ENCODE results near the gene CTSE.
"Not testable (repeated sequence)": the region's sequence is repeated elsewhere in the genome, so short reads cannot be mapped to it uniquely, and the experiment has no call there.

CTSE gene

DNA sequence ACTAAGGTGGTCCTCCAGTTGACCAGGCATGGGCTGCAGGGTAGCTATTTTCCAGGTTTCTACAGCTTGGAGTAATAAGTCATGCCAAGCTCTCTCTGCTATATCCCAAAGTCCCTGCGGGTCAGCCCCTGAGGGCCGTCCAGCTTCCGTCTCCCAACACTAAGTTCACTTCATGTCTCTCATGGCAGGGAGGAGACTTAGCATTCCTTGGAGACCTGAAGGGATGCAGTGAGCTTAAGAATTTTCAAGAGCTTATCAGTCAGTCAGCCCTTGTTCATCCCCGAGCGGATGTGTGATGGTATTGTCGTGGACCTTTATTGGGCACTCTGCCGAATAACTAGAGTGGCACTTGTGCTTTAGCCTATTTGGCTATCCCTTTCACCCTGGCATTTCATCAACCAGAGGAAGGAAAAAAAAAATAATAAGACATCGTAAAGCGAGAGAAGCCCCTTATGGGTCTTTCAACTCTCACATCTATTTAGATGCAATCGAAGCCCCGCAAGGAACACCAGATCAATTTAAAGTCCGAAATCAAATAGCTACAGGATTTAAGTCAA lies 31.5 kb upstream of the CTSE start:
- H3K36me3 Mint-ChIP-seq; H3K4me3 Mint-ChIP-seq; H3K27me3 Mint-ChIP-seq; H3K9me3 Mint-ChIP-seq (ENCODE audit: low read depth); H3K27ac Mint-ChIP-seq: not testable (repeated sequence)
- peaks cover 22% of the 10 kb centered on the region for H3K4me1 Mint-ChIP-seq (ENCODE audit: low read depth)

DNA sequence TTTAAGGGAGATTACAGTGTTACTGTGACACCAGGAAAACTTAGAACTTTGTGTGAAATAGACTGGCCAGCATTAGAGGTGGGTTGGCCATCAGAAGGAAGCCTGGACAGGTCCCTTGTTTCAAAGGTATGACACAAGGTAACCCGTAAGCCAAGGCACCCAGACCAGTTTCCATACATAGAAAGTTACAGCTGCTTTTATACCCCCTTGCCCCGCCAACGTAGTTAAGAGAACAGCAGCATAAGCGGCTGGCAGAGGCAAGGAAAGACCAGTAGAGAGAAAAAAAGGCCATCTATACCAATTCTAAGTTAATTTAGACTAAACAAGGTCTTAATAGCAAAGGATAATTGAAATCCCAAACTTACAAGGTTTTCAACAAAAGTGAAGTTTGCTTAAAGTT lies 29.9 kb upstream of the CTSE start:
- H3K36me3 Mint-ChIP-seq; H3K27ac Mint-ChIP-seq; H3K27me3 Mint-ChIP-seq; H3K4me3 Mint-ChIP-seq; H3K9me3 Mint-ChIP-seq (ENCODE audit: low read depth): not testable (repeated sequence)
- H3K4me1 Mint-ChIP-seq (ENCODE audit: low read depth) = peaks cover 32% of the 10 kb centered on the region

GRCh38 chr1:206052919-206053610 lies 29.4 kb upstream of the CTSE start, which contains the start of gene RHEX:
Gene RHEX, plus strand, starts transcription at chr1:206053173. Its CDS starts 44,656 bp downstream, at chr1:206097829.
- peaks cover 32% of the 10 kb centered on the region for H3K4me1 Mint-ChIP-seq (ENCODE audit: low read depth)
- not testable (repeated sequence) for H3K27me3 Mint-ChIP-seq; H3K36me3 Mint-ChIP-seq; H3K9me3 Mint-ChIP-seq (ENCODE audit: low read depth); H3K4me3 Mint-ChIP-seq; H3K27ac Mint-ChIP-seq

DNA sequence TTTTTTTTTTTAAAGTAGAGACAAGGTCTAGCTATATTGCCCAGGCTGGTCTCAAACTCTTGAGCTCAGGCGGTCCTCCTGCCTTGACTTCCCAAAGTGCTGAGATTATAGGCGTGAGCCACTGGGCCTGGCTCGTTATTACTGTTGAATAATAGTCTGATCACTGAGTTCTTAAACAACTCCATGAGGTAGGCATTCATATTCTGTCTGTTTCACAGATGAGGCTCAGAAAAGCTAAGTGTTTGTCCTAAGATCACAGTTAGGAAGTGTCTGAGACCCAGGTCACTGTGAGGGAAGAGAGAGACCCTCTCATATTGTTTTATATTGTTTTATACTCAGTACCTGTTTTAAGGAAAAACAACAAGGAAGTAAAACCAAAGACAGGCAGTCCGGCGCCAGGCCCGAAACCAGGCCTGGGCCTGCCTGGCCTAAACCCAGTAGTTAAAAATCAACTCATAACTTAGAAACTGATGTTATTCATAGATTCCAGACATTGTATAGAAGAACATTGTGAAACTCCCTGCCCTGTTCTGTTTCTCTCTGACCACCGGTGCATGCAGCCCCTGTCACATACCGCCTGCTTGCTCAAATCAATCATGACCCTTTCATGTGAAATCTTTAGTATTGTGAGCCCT lies 28.7 kb upstream of the CTSE start:
- H3K4me3 Mint-ChIP-seq; H3K9me3 Mint-ChIP-seq (ENCODE audit: low read depth); H3K27ac Mint-ChIP-seq; H3K27me3 Mint-ChIP-seq; H3K36me3 Mint-ChIP-seq: not testable (repeated sequence)
- peaks cover 32% of the 10 kb centered on the region for H3K4me1 Mint-ChIP-seq (ENCODE audit: low read depth)

DNA sequence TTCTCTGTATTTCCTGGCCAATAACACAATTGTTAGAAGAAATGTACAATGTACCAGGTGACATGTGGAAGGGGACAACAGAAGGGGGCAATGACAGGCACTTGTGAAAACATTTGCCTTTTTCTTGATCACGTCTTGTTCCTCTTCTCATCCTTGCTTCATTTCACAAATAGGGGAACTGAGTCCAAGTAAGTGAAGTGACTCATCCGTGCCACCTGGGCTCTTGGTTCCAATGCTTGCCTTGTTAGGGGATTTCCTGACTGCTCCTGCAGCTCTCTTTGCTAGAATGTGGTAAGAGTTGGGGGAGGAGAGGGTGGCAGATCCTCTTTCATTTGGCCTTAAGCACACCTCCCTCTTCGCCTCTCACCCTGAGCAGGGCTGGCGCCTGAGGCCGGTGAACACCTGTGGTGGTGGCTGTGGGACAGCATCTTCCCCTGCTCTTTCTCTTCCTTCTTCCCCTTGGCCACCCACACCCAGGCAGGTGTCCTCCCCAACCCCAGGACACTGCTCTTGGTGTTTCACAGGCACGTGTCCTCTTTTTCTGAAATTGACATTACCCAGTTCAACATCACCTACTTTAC lies 27.1 kb upstream of the CTSE start:
- Mint-ChIP-seq H3K4me1 (ENCODE audit: low read depth) (peaks cover 32% of the 10 kb centered on the region), H3K9me3 (ENCODE audit: low read depth) (no peaks in the 10 kb centered on the region), H3K27me3 (no peaks in the 10 kb centered on the region), H3K36me3 (no peaks in the 10 kb centered on the region), H3K4me3 (peak overlapping the region; percentile 63), H3K27ac (peak overlapping the region; percentile 86)

GRCh38 chr1:206049919-206050600 lies 26.4 kb upstream of the CTSE start:
- H3K9me3 Mint-ChIP-seq (ENCODE audit: low read depth) = no peaks in the 10 kb centered on the region
- H3K27me3 Mint-ChIP-seq = no peaks in the 10 kb centered on the region
- peak overlapping the region; percentile 29 for H3K27ac Mint-ChIP-seq
- no peak overlapping the region for H3K4me3 Mint-ChIP-seq
- no peaks in the 10 kb centered on the region for H3K36me3 Mint-ChIP-seq
- peaks cover 32% of the 10 kb centered on the region for H3K4me1 Mint-ChIP-seq (ENCODE audit: low read depth)

- Mint-ChIP-seq H3K4me3 (no peak overlapping the region), H3K27ac (peak overlapping the region; percentile 50), H3K36me3 (no peaks in the 10 kb centered on the region), H3K27me3 (no peaks in the 10 kb centered on the region), H3K9me3 (ENCODE audit: low read depth) (no peaks in the 10 kb centered on the region), H3K4me1 (ENCODE audit: low read depth) (peaks cover 32% of the 10 kb centered on the region)
Observed at GRCh38 chr1:206049293-206049692, 25.6 kb upstream of the CTSE start.

- Mint-ChIP-seq H3K36me3 (no peaks in the 10 kb centered on the region), H3K4me3 (no peak overlapping the region), H3K27ac (no peak overlapping the region), H3K4me1 (ENCODE audit: low read depth) (peaks cover 32% of the 10 kb centered on the region), H3K27me3 (no peaks in the 10 kb centered on the region), H3K9me3 (ENCODE audit: low read depth) (no peaks in the 10 kb centered on the region)
Observed at GRCh38 chr1:206048582-206048981, 24.9 kb upstream of the CTSE start.

DNA sequence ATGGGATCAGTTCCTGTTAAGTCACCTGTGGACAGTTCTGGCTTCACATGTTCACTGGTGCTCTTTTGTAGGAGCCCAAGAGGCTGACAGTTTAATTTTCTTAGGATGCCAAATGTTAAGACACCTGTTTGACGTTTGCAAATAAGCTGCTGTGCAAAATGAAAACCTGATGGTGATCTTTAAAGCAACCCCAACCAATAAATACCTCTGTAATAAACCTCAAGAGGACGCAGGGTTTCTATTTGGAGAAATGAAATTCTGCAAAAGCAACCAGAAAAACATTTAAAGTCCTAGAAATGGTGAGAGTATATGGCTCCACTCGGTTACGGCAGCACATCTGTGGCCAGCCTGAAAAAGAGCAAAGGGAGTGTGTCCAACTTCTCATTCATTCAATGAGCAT lies 23.6 kb upstream of the CTSE start:
- Mint-ChIP-seq H3K27ac (no peak overlapping the region), H3K9me3 (ENCODE audit: low read depth) (no peaks in the 10 kb centered on the region), H3K36me3 (no peaks in the 10 kb centered on the region), H3K4me3 (no peak overlapping the region), H3K4me1 (ENCODE audit: low read depth) (peaks cover 29% of the 10 kb centered on the region), H3K27me3 (no peaks in the 10 kb centered on the region)

- Mint-ChIP-seq H3K27ac (no peak overlapping the region), H3K4me1 (ENCODE audit: low read depth) (peaks cover 4% of the 10 kb centered on the region), H3K9me3 (ENCODE audit: low read depth) (no peaks in the 10 kb centered on the region), H3K27me3 (no peaks in the 10 kb centered on the region), H3K36me3 (no peaks in the 10 kb centered on the region), H3K4me3 (no peak overlapping the region)
Observed at GRCh38 chr1:206041640-206042039, 17.9 kb upstream of the CTSE start.

DNA sequence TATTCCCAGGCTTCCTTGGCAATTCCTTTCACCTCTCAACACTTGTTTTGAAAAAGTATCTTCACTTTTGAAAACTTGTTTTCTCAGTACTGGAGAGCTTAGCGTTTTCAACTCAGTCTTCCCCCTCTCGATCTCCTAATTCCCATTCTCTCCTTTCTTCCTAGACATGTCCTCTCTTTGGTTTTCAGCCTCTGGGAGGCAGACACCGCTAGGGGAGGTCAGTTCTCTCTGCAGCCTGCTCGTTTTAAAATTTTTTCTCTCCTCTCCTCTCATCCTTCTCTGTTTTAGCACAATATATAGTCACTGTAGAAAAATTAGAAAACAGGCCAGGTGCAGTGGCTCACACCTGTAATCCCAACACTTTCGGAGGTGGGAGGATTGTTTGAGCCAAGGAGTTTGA lies 16.6 kb upstream of the CTSE start:
- no peaks in the 10 kb centered on the region for H3K27me3 Mint-ChIP-seq
- no peak overlapping the region for H3K4me3 Mint-ChIP-seq
- no peak overlapping the region for H3K27ac Mint-ChIP-seq
- peaks cover 4% of the 10 kb centered on the region for H3K4me1 Mint-ChIP-seq (ENCODE audit: low read depth)
- no peaks in the 10 kb centered on the region for H3K36me3 Mint-ChIP-seq
- H3K9me3 Mint-ChIP-seq (ENCODE audit: low read depth) = no peaks in the 10 kb centered on the region

GRCh38 chr1:206039046-206039973 lies 15.6 kb upstream of the CTSE start:
- Mint-ChIP-seq H3K4me1 (ENCODE audit: low read depth) (peaks cover 10% of the 10 kb centered on the region), H3K9me3 (ENCODE audit: low read depth) (no peaks in the 10 kb centered on the region), H3K36me3 (no peaks in the 10 kb centered on the region), H3K27ac (no peak overlapping the region), H3K27me3 (no peaks in the 10 kb centered on the region), H3K4me3 (no peak overlapping the region)

GRCh38 chr1:206037581-206037980 lies 13.9 kb upstream of the CTSE start:
- no peaks in the 10 kb centered on the region for H3K36me3 Mint-ChIP-seq
- H3K27me3 Mint-ChIP-seq = peaks cover 3% of the 10 kb centered on the region
- no peaks in the 10 kb centered on the region for H3K9me3 Mint-ChIP-seq (ENCODE audit: low read depth)
- no peak overlapping the region for H3K4me3 Mint-ChIP-seq
- H3K27ac Mint-ChIP-seq = no peak overlapping the region
- H3K4me1 Mint-ChIP-seq (ENCODE audit: low read depth) = peaks cover 10% of the 10 kb centered on the region

- peaks cover 10% of the 10 kb centered on the region for H3K4me1 Mint-ChIP-seq (ENCODE audit: low read depth)
- no peaks in the 10 kb centered on the region for H3K36me3 Mint-ChIP-seq
- peaks cover 3% of the 10 kb centered on the region for H3K27me3 Mint-ChIP-seq
- H3K9me3 Mint-ChIP-seq (ENCODE audit: low read depth) = no peaks in the 10 kb centered on the region
- no peak overlapping the region for H3K4me3 Mint-ChIP-seq
- no peak overlapping the region for H3K27ac Mint-ChIP-seq
Observed at GRCh38 chr1:206036663-206037455, 13.2 kb upstream of the CTSE start.
